NCI-H1092 (cell line): Measurements from ENCODE around the gene PFKL.
"Not testable (repeated sequence)": the region's sequence is repeated elsewhere in the genome, so short reads cannot be mapped to it uniquely, and the experiment has no call there.

ENCODE experiments used
- DNase-seq: peaks from one replicate; lab custom pipeline; 2025; lab: John Stamatoyannopoulos, UW

Gene PFKL

DNA sequence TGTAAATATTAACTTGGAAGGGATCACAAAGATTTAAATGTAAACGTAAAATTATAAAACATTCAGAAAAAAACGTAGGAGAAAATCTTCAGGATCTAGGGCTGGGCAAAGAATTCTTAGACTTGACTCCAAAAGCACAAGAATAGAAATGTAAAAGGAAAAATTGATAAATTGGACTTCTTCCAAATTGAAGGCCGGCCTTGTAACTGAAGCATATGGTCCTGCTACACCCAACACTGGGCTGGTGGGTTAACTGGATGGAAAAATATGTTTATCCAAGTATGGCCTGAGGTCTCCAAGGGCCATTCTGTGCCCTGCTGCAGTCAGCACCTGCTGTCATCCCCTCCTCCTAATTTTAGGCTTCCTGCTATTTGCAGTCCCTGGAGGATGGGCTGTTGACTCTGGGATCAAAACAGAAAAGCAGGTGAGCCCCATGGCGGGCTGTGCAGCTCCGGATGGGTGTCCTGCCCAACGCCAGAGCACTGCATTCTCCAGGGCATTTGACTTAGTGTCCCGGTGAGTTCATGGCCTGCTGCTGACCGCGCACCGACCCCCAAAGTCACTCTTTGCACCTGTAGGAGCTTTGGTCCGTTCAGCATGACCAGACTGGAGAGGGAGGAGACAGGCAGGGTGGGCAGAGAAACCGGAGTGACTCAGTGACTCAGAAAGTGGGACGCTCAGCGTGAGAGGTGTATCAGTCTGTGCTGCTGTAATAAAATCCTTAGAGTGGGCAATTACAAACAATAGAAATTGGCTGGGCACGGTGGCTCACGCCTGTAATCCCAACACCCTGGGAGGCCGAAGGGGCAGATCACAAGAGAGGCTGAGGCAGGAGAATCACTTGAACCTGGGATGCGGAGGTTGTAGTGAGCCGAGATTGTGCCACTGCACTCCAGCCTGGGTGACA lies 20.2 kb upstream of the PFKL start:
- DNase-seq = peak; percentile 65

DNA sequence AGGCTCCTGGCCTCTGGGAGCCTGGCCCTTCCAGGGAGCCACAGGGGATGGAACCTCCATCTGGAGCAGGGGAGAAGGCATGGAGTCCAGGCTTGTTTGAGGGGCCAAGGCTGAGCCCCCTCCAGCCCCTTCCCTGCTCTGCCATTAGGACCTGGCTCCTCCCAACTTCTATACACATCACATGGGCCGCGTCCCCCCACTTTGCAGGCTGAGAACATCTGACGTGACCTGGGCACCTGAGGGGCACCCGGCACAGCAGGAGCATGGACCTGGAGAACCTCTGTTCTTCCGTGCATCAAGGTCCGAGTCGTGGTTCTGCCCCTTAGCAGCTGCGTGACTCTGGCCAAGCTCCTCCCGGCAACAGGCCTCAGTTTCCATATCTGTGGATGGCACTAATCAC lies 18.1 kb upstream of the PFKL start:
- no peak for DNase-seq

DNA sequence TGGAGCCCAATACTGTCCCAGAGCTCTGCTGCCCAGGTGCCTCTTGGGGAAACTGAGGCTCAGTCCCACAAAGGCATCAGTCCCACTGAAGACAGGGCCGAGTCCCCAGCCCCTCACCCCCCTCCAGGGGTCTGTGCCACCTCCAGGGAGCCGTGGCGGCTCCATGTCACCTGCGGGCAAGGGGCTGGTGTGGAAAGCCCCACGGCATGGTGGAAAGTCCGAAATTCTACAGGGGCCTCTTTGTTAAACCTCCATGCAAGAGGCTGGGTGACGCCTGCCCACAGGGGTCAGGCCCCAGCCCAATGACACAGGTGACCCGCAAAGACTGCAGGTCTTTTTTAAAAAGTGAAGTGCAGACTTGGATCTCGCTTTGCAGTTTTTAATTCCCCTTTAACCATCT lies 17.5 kb upstream of the PFKL start:
- DNase-seq = no peak

DNA sequence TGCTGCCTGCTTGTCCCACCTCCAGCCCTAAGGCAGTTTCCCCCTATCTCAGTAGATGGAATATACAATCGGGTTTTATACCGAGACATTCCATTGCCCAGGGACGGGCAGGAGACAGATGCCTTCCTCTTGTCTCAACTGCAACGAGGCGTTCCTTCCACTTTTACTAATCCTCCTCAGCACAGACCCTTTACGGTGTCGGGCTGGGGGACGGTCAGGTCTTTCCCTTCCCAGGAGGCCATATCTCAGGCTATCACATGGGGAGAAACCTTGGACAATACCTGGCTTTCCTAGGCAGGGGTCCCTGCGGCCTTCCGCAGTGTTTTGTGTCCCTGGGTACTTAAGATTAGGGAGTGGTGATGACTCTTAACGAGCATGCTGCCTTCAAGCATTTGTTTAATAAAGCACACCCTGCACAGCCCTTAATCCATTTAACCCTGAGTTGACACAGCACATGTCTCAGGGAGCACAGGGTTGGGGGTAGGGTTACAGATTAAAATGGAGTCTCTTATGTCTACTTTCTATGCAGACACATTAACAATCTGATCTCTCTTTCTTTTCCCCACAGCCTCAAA lies 16.6 kb upstream of the PFKL start:
- DNase-seq = not testable (repeated sequence)

DNA sequence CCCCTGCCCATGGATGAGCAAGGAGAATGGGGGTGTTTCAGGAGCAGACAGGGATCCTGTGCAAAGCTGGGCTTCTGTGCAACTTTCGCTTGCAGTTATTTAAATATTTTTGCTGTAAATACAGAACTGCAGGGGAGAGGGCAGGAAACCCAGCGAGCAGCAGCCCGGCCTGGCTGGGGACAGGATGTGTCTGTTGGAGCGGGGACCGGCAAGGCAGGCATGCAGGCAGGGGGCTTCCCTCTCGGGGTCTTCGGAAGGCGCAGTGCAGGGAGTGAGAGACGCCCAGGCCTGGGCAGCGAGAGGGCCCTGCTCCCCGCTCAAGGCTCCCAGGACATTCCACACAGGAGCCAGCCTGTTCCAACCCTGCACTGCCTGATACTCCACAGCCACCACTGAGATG lies 15.9 kb upstream of the PFKL start:
- DNase-seq = no peak

DNA sequence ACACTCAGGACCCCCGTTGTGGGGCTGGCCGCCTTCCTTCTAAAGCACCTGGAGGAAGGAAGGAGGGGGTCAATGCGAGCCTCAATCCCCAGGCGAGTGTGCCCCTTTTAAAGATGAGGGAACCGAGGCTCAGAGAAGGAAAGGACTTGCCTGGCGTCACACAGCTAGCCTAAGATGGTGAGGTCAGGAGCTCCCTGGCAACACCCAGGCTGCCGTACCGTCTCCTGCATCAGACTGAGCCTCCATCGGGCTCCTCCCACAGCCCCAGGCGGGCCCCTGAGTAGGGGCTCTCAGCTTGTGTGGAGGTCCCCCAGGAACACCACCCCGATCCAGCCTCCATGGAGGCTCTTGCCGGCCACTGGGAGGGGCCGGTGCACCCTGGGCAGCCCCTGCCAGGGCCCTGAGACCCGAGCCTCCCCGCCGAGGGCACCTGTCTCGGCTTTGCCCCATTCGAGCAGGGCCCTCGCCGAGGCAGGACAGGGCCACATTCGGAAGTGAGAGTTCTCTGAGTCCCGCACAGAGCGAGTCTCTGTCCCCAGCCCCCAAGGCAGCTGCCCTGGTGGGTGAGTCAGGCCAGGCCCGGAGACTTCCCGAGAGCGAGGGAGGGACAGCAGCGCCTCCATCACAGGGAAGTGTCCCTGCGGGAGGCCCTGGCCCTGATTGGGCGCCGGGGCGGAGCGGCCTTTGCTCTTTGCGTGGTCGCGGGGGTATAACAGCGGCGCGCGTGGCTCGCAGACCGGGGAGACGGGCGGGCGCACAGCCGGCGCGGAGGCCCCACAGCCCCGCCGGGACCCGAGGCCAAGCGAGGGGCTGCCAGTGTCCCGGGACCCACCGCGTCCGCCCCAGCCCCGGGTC lies 14.5 kb upstream of the PFKL start, which contains the start of gene AIRE:
Gene AIRE, plus strand, starts transcription at position 739 of the 855 bp plus-strand sequence. CDS start 131 bp downstream, outside the sequence.
- no peak for DNase-seq

DNA sequence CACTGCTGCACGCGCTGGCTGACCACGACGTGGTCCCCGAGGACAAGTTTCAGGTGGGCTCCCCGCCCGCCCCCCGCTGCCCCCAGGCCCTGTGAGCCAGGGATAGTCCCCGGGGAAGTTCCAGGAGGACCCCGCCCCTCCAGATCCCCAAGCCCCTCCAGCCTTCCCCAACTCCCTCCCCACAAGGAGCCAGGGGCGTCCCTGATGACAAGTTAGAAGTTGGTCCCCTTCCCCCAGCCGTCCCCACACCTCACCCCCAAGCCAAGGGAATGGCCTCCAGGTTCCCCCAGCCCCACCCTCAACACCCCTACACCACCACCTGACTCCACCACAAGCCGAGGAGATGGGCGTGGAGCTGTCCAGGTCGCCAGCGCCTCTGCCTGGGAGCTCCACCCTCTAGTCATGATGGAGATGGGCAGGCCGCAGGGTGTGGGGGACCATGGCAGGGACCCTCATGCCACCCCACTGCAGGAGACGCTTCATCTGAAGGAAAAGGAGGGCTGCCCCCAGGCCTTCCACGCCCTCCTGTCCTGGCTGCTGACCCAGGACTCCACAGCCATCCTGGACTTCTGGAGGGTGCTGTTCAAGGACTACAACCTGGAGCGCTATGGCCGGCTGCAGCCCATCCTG lies 13.7 kb upstream of the PFKL start:
- no peak for DNase-seq

DNA sequence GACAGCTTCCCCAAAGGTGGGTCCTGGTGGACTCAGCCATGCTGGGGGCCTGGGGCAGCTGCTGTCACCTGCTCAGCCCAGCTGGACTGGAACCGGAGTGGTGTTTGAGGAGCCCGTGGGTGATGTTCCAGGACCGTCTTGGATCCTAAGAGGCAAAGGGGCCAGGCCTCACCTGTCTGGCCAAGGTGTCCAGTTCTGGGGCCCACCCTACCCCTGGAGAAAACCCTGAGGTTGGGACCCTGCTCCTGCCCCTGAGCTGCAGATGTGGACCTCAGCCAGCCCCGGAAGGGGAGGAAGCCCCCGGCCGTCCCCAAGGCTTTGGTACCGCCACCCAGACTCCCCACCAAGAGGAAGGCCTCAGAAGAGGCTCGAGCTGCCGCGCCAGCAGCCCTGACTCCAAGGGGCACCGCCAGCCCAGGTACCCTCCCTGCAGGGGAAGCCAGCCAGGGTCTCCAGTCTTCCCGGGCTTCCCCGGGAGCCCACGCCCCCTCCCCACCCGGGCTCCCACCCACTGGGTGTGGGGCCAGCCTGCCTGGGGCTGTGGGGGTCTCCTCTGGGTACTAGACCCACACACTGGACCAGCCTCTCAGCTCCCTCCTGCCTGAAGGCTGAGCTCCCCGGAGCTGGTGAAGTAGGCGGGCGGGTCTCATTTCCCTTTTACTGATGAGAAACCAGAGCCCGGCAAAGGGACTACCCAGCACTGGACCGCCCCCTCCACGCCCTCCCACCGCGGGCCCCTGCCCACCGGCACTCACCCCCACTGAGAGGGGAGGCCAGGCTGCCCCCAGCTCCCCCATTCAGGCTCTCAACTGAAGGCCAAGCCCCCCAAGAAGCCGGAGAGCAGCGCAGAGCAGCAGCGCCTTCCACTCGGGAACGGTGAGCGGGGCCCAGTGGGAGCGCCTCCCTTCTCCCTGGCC lies 12.9 kb upstream of the PFKL start:
- no peak for DNase-seq

DNA sequence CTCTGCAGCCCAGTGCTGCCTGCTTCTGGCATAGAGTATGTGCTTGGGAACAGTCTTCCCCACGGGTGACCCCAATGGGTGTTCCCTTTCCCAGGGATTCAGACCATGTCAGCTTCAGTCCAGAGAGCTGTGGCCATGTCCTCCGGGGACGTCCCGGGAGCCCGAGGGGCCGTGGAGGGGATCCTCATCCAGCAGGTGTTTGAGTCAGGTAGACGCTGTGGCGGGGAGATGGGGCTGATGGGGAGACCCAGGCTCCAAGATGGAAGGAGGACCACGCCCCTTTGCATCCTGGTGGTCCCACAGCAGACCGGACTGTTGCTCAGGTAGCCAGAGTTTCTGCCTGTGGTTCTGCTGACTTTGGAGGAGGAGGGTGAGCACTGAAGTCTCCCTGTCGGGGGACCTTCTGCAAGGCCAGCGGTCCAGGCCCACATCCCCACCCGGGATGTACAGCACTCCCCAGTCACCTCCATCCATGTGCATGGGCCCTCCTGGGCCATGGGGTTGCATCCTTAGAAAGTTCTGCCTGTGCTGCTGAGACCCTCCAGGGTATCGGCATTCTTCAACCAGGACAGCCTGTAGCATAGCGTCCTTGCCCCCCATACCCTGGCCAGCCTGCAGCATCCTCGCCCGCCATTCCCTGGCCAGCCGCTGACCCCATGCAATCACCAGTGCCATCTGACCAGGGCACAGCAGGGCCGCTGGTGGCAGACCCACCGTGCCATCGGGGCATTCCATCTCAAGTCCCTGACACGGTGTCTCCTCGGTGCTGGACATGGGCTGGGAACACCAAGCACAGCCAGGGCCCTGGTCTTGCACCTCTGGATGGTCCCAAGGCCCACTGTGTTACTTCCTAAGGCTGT lies 11.4 kb upstream of the PFKL start:
- DNase-seq = no peak

DNA sequence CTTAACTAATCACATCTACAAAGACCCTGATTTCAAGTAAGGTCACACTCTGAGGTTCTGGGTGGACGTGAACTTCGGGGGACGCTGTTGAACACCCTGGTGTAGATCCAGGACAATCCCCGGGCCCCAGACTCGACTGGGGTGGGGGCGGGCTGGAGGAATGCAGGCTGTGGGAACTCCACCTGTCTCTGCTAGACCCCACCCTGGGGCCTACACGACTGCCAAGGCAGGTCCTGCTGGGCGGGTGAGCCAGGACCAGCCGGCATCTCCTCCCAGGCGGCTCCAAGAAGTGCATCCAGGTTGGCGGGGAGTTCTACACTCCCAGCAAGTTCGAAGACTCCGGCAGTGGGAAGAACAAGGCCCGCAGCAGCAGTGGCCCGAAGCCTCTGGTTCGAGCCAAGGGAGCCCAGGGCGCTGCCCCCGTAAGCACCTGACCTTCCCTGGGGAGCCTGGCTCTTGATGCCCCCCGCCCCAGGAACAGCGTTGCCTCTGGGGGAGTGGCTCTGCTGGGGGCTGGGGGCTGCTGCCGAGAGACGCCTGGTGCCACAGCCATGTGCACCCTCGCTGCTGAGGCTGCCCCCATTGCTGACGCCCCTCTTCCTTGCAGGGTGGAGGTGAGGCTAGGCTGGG lies 10.4 kb upstream of the PFKL start:
- DNase-seq = no peak

DNA sequence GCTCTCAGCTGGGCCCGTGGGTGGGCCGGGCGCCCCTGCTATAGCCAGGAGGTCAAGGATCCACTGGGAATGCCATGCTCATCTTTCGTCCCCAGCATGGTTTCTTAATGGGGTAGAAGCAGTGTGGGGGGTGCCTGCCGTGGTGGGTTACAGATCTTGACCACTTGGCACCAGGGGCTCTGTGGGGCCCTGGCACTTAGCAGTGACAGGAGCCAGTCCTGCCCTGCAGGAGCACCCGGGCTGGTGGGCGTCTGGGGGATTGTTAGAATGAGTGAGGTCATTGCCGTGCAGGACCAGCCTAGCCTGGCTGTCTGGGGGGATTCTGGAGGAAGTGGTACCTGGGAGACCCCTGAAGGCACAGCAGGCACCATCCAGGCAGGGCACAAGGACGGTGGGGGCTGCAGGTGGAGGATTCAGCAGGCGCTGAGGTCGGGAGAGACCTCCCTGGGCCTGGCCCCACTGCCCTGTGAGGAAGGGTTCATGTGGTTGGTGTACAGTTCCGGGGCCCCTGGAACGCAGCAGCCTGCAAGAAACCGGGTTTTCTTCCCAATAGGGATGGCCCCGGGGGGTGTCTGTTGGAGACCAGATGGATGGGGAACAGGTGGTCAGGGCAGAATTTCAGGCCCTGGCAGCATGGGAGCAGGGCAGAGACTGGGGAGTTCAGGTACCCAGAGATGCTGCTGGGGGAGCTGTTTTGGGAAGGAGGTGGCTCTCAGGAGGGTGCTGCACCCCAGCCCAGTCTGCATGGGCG lies 9.4 kb upstream of the PFKL start:
- DNase-seq = no peak

DNA sequence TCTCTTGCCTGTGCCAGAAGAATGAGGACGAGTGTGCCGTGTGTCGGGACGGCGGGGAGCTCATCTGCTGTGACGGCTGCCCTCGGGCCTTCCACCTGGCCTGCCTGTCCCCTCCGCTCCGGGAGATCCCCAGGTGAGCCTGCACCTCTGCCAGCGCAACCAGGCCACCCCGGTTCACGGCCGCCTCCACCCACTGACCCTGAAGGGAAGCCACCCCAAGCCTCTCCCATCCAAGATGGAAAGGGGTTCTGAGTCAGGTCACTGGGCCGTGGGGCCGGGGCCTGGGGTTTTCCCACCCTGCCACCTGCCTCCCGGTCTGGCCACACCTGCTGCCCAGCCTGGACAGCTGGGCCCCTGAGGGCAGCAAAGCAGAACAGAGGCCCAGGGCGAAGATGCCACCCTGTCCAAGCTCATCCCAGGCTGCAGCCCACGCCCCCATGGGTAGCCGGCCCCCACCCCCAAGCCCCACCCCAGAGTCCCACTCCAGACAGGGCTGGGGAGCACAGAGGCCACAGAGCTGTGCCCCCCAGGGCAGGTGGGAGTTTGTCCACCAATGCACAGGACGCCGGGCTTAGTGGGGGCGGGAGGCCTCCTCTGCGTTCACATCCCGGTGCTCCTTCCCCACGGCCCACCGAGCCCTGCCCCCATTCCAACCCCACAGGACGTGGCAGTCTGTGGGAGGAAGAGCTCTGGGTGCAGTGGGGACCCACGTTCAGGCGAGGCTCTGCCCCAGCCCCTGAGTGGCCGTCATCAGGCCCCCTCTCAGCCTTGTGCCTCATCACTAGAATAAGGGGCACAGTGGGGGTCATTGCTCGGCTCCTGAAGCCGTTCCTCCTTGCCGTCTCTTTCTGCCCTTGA lies 8.5 kb upstream of the PFKL start:
- DNase-seq = no peak

DNA sequence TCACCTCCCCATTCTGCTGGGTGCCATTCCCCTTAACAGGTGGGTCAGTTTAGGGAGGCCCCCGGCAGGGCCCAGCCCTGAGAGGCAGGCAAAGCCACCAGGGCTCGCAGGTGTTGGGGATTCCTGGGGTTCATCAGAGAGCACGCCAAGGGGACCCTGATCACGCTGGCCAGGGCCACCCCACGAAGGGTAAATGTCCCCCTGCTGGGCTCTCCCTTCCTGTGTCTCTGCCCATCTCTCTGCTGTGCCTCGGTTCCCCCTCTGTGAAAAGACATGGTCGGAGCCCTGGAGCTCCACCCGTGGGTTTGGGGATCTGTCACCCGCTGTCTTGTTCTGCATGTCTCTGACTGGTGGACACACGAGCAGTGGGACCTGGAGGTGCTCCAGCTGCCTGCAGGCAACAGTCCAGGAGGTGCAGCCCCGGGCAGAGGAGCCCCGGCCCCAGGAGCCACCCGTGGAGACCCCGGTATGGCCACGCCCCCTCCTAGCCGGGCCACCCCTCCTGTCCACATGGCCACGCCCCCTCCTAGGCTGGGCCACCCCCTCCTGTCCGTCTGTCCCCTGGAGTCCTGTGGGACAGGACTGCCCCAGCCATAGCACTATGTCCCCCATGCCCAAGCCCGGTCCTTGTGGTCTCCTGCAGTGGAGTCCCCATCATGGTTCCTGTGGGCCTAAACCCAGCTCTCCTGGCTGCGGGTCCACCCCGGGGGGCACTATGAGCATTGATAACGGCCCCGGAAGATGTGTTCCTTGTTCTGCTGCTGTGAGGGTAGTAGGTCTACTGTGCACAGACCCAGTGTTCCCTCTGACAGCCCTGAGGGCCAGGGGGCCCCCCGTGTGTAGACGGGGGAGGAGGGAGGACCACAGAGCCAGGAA lies 7.7 kb upstream of the PFKL start:
- no peak for DNase-seq

DNA sequence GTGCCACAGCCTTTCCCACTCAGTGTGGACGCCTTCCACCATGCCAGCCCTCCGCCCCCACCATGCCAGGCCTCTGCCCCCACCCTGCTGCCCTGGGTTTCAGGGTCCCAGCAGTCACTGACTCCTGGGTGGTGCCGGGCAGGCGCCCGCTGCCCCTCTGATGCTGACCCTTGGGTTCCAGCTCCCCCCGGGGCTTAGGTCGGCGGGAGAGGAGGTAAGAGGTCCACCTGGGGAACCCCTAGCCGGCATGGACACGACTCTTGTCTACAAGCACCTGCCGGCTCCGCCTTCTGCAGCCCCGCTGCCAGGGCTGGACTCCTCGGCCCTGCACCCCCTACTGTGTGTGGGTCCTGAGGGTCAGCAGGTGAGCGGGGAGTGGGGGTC lies 7.0 kb upstream of the PFKL start:
- no peak for DNase-seq

DNA sequence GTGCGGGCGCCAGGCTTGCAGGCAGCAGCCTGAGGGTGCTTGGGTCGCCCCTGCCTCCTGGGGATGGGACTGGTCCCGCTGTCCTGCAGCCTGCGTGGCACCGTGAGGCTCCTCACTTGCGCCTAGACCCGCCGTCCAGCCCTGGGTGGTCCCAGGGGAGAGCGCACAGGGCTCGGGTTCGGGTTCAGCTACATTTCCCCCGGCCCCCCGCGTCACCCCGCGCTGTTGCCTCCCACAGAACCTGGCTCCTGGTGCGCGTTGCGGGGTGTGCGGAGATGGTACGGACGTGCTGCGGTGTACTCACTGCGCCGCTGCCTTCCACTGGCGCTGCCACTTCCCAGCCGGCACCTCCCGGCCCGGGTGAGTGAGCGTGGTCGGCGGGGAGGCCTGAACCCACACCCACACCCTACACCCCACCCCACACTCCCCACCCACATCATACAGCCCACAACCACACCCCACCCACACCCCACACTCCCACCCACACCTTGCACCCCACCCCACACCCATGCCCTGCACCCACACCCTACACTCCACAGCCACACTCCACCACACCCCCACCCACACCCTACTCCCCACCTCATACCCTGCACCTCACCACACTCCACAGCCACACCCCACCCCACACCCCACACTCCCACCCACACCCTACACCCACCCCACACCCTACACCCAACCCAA lies 6.2 kb upstream of the PFKL start:
- DNase-seq = no peak

DNA sequence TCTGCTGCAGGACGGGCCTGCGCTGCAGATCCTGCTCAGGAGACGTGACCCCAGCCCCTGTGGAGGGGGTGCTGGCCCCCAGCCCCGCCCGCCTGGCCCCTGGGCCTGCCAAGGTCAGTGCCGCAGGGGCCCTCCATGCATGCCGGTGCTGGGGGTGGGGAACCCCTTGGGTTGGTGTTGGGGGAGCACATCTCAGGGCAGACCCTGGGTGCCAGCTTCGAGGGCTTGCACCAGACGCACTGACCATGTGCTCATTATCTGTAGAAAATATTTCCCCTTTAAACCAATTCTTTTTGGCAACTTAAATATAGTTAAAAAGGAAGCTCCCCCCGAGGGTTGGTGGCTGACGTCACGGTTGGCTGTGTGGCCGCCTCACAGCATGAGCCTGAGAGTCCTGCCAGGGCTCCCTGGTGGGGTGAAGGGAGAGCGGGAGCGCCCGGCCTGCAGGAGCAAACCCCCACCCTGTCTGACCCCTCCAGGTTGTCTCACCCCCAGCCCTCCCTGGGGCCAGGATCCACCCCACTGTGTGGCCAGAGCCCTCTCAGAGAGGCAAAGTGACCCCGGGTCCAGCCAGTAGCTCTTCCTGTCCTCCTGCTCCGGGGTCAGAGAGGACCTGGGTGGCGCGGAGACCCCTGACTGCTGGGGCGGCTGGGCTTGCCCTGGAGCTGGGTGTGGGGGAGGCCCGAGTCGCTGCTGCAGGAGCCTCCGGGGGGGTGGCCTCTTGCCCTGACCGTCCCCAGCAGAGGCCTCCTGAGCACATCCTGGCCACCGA lies 5.3 kb upstream of the PFKL start:
- DNase-seq = peak; percentile 30
